SK-N-SH treated with all-trans-retinoic acid at 6 μM for 48 hours (cell line): ENCODE data around the gene EMD.

Source experiments
- ATAC-seq: fragments of 200-7000 bp; cut with Tn5 transposase; 3 replicates; pipeline ENCODE4 v1.9.1; 2020; ENCODE audit warnings: mild to moderate bottlenecking, moderate library complexity
- CSDC2 ChIP-seq: fragments of 250-450 bp; sonication (Bioruptor Pico); IDR thresholded peaks from 2 replicates; pipeline ENCODE4 v1.5.0; 2020; ENCODE audit warnings: mild to moderate bottlenecking, moderate library complexity
- CSRNP3 ChIP-seq: fragments of 250-450 bp; sonication (Bioruptor Pico); IDR thresholded peaks from 2 replicates; pipeline ENCODE4 v1.5.1; 2021; ENCODE audit warnings: mild to moderate bottlenecking, moderate library complexity
- ESRRG ChIP-seq: fragments of 250-450 bp; sonication (Bioruptor Pico); IDR thresholded peaks from 2 replicates; pipeline ENCODE4 v1.6.1; 2021; ENCODE audit warnings: mild to moderate bottlenecking
- GLIS3 ChIP-seq: fragments of 250-450 bp; sonication (Bioruptor Pico); IDR thresholded peaks from 2 replicates; pipeline ENCODE4 v1.5.0; 2020; ENCODE audit warnings: mild to moderate bottlenecking, moderate library complexity
- ISL1 ChIP-seq: fragments of 250-450 bp; sonication (Bioruptor Pico); IDR thresholded peaks from 2 replicates; pipeline ENCODE4 v2.1.2; 2022; ENCODE audit warnings: mild to moderate bottlenecking, moderate library complexity
- OSR1 ChIP-seq: fragments of 250-450 bp; sonication (Bioruptor Pico); IDR thresholded peaks from 2 replicates; pipeline ENCODE4 v1.8.0; 2022; ENCODE audit warnings: moderate library complexity, mild to moderate bottlenecking, inconsistent platforms
- PATZ1 ChIP-seq: fragments of 250-450 bp; sonication (Bioruptor Pico); IDR thresholded peaks from 2 replicates; pipeline ENCODE4 v1.8.0; 2020; ENCODE audit warnings: mild to moderate bottlenecking, moderate library complexity, borderline replicate concordance
- PPARA ChIP-seq: fragments of 250-450 bp; sonication (Bioruptor Pico); IDR thresholded peaks from 2 replicates; pipeline ENCODE4 v1.5.0; 2020; ENCODE audit warnings: mild to moderate bottlenecking, borderline replicate concordance
- RARB ChIP-seq: fragments of 250-450 bp; sonication (Bioruptor Pico); IDR thresholded peaks from 2 replicates; pipeline ENCODE4 v1.8.0; 2021; ENCODE audit warnings: mild to moderate bottlenecking, moderate library complexity
- SNAI2 ChIP-seq: fragments of 250-450 bp; sonication (Bioruptor Pico); IDR thresholded peaks from 2 replicates; pipeline ENCODE4 v1.5.0; 2020; ENCODE audit warnings: mild to moderate bottlenecking, moderate library complexity
- TCF4 ChIP-seq: fragments of 250-450 bp; sonication (Bioruptor Pico); IDR thresholded peaks from 2 replicates; pipeline ENCODE4 v1.8.0; 2021; ENCODE audit warnings: mild to moderate bottlenecking, moderate library complexity, borderline replicate concordance
- ZC3H10 ChIP-seq: fragments of 250-450 bp; sonication (Bioruptor Pico); IDR thresholded peaks from 2 replicates; pipeline ENCODE4 v1.5.1; 2021; ENCODE audit warnings: mild to moderate bottlenecking, moderate library complexity
- ZFP30 ChIP-seq: fragments of 450-650 bp; formaldehyde crosslinking; IDR thresholded peaks from 2 replicates; pipeline ENCODE4 v1.5.0; 2022; ENCODE audit warnings: mild to moderate bottlenecking, moderate library complexity
- ZNF565 ChIP-seq: fragments of 450-650 bp; formaldehyde crosslinking; conservative IDR thresholded peaks from 2 replicates; pipeline ENCODE4 v1.5.0; 2020; ENCODE audit warnings: low read depth, mild to moderate bottlenecking, moderate library complexity
- ZNF70 ChIP-seq: fragments of 450-650 bp; formaldehyde crosslinking; IDR thresholded peaks from 2 replicates; pipeline ENCODE4 v1.5.0; 2020; ENCODE audit warnings: mild to moderate bottlenecking, moderate library complexity
- ZNF8 ChIP-seq: fragments of 450-650 bp; formaldehyde crosslinking; IDR thresholded peaks from 2 replicates; pipeline ENCODE4 v1.5.0; 2020; ENCODE audit warnings: mild to moderate bottlenecking, moderate library complexity
- TF ChIP-seq, protein P1 (sequence below): fragments of 250-450 bp; sonication (Bioruptor Pico); IDR thresholded peaks from 2 replicates; pipeline ENCODE4 v1.8.0; 2021; ENCODE audit warnings: low read depth, mild to moderate bottlenecking, moderate library complexity, borderline replicate concordance
- TF ChIP-seq, protein P2 (sequence below): fragments of 250-450 bp; sonication (Bioruptor Pico); IDR thresholded peaks from 2 replicates; pipeline ENCODE4 v1.5.1; 2020; ENCODE audit warnings: low read depth, mild to moderate bottlenecking, moderate library complexity
- TF ChIP-seq, protein P3 (sequence below): fragments of 250-450 bp; sonication (Bioruptor Pico); IDR thresholded peaks from 2 replicates; pipeline ENCODE4 v1.5.0; 2020; ENCODE audit warnings: mild to moderate bottlenecking, moderate library complexity

EMD gene

GRCh38 chrX:154429711-154430110 lies 50.6 kb downstream of the EMD start:
- TF ChIP-seq, protein P1, sequence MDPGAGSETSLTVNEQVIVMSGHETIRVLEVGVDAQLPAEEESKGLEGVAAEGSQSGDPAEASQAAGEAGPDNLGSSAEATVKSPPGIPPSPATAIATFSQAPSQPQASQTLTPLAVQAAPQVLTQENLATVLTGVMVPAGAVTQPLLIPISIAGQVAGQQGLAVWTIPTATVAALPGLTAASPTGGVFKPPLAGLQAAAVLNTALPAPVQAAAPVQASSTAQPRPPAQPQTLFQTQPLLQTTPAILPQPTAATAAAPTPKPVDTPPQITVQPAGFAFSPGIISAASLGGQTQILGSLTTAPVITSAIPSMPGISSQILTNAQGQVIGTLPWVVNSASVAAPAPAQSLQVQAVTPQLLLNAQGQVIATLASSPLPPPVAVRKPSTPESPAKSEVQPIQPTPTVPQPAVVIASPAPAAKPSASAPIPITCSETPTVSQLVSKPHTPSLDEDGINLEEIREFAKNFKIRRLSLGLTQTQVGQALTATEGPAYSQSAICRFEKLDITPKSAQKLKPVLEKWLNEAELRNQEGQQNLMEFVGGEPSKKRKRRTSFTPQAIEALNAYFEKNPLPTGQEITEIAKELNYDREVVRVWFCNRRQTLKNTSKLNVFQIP (CRISPR knock-in tag) = no peak
- no peak for TF ChIP-seq ZNF565 (CRISPR knock-in tag)
- no peak for TF ChIP-seq ZNF70
- TF ChIP-seq ESRRG (CRISPR knock-in tag) = no peak
- TF ChIP-seq GLIS3 (CRISPR knock-in tag) = no peak
- TF ChIP-seq, protein P2, sequence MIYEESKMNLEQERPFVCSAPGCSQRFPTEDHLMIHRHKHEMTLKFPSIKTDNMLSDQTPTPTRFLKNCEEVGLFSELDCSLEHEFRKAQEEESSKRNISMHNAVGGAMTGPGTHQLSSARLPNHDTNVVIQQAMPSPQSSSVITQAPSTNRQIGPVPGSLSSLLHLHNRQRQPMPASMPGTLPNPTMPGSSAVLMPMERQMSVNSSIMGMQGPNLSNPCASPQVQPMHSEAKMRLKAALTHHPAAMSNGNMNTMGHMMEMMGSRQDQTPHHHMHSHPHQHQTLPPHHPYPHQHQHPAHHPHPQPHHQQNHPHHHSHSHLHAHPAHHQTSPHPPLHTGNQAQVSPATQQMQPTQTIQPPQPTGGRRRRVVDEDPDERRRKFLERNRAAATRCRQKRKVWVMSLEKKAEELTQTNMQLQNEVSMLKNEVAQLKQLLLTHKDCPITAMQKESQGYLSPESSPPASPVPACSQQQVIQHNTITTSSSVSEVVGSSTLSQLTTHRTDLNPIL (CRISPR knock-in tag) = no peak
- TF ChIP-seq PATZ1 (CRISPR knock-in tag) = no peak
- TF ChIP-seq CSDC2 (CRISPR knock-in tag) = no peak
- TF ChIP-seq RARB (CRISPR knock-in tag) = no peak
- TF ChIP-seq CSRNP3 = no peak
- no peak for TF ChIP-seq ZFP30 (CRISPR knock-in tag)
- no peak for TF ChIP-seq ZNF8 (CRISPR knock-in tag)
- no peak for TF ChIP-seq TCF4 (CRISPR knock-in tag)
- no peak for TF ChIP-seq ISL1 (CRISPR knock-in tag)
- no peak for ATAC-seq

GRCh38 chrX:154430479-154430878 lies 51.4 kb downstream of the EMD start:
- ATAC-seq = no peak
- TF ChIP-seq, protein P3, sequence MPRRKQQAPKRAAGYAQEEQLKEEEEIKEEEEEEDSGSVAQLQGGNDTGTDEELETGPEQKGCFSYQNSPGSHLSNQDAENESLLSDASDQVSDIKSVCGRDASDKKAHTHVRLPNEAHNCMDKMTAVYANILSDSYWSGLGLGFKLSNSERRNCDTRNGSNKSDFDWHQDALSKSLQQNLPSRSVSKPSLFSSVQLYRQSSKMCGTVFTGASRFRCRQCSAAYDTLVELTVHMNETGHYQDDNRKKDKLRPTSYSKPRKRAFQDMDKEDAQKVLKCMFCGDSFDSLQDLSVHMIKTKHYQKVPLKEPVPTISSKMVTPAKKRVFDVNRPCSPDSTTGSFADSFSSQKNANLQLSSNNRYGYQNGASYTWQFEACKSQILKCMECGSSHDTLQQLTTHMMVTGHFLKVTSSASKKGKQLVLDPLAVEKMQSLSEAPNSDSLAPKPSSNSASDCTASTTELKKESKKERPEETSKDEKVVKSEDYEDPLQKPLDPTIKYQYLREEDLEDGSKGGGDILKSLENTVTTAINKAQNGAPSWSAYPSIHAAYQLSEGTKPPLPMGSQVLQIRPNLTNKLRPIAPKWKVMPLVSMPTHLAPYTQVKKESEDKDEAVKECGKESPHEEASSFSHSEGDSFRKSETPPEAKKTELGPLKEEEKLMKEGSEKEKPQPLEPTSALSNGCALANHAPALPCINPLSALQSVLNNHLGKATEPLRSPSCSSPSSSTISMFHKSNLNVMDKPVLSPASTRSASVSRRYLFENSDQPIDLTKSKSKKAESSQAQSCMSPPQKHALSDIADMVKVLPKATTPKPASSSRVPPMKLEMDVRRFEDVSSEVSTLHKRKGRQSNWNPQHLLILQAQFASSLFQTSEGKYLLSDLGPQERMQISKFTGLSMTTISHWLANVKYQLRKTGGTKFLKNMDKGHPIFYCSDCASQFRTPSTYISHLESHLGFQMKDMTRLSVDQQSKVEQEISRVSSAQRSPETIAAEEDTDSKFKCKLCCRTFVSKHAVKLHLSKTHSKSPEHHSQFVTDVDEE = no peak
- no peak for TF ChIP-seq ZNF565 (CRISPR knock-in tag)
- no peak for TF ChIP-seq PATZ1 (CRISPR knock-in tag)
- TF ChIP-seq ISL1 (CRISPR knock-in tag) = no peak
- TF ChIP-seq, protein P1 (CRISPR knock-in tag) = no peak
- TF ChIP-seq ZC3H10 (CRISPR knock-in tag) = no peak
- TF ChIP-seq ZFP30 (CRISPR knock-in tag) = no peak
- no peak for TF ChIP-seq CSRNP3
- TF ChIP-seq ZNF70 = no peak
- TF ChIP-seq ZNF8 (CRISPR knock-in tag) = no peak
- TF ChIP-seq, protein P2 (CRISPR knock-in tag) = no peak
- no peak for TF ChIP-seq OSR1 (CRISPR knock-in tag)
- no peak for TF ChIP-seq SNAI2 (CRISPR knock-in tag)
- TF ChIP-seq RARB (CRISPR knock-in tag) = no peak
- no peak for TF ChIP-seq PPARA
- TF ChIP-seq ESRRG (CRISPR knock-in tag) = no peak
